Stimulated activated CD4-positive, alpha-beta T cell treated with anti-CD3 and anti-CD28 coated beads, Interleukin-4, amount 100 ng/mL, for 48 hours (primary cell): Measurements from ENCODE around the gene TSPOAP1.
A peak's percentile ranks its signal among the peaks of the same experiment; 100 is the strongest.

Experiments used
- DNase-seq, 2 donors: peaks; one replicate each; pipeline ENCODE4 v3.0.0-alpha.2; 2020; ENCODE audit warnings: low read depth in 2 of 2

Gene TSPOAP1

DNA sequence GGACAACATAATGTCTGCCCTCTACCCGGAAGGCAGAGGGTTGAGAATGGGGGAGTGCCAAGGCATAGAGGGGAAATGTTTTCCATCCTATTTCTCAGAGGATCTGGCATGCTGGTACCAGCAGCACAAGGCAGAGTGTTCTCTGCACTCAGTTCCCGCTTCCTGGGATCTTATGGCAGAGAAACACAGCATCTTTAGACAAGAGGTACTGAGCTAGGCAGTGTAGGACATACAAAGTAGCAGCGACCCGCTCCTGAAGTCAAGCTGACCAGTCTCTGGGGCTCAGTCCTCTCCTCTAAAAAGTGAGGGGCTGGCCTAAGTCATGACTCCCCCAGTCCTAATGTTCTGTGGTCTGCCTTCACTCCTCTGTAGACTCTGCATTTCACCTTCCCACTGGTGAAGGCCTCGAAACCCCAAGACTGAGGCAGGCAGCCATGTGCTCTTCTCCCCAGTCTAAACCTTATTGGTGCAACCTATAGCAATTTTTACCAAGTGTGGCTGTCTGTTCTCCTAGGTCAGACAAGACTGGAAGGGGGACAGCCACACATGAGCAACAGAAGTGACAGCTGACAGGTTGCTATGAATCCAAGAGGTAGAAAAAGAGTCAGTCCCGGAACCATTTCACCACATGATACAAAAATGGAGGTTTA is 11.3 kb upstream of the TSPOAP1 start:
- no peak for DNase-seq

- peak; percentile 76 to 84 for DNase-seq
Observed at GRCh38 chr17:58338841-58339754, 10.5 kb upstream of the TSPOAP1 start.

DNA sequence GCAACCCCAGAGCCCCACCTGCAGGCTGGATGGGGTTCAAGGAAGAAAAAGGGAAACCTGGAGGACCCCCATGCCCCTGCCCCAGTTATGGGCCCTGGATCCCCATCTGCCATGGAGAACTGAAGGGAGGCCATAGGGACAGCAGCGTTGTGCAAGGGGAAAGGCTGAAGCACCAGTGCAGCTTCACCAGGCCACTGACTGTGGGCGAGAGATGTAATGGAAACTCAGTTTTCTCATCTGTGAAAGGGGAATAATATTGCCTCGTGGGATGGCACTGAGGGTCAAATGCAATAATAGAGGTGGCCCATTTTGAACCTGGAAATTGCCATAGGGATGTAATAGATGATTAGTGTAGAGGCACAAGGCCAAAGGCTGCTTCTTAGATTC is 9.9 kb upstream of the TSPOAP1 start:
- DNase-seq, result peak in 1 of 2 donors; percentile 41

DNA sequence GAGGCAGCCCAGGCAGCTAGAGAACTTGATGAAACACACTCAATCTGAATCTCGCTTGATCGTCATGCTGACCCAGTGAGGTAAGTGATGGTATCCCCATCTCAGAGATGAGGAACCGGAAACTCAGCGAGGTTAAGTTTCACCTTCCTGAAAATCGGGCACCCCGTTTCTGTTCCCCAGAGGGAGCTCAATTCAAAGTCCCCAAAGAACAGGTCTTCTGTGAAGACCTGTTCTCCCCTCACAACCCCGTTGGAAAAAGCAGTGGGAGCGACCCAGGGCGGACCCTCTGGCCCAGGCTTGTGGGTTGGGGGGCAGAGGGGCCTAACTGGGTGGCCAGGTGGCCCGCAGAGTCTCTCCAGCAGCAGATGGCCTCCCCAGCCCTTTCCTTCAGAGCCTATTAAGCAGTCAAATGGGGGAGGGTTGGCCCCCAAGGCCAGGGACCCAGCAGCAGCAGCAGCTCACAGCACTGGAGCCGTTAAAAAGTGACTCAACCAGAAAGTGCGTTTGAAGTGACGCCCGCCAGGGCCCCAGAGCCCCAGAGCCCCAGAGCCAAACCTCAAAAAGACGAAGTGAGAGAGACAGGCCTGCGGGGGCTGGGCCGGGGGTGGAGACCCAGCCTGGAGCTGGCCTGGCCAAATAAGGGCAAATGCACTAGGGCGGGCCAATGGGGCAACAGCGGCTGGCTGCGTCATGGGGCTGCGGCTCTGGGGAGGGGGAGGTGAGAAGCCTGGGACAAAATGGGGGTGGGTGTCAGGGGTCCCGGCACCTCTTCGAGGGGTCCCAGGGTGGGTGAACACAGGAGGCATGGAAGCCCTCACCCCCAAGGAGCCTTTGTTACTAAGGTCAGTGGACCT is 9.2 kb upstream of the TSPOAP1 start:
- DNase-seq, result peak; percentile 90 to 95

DNA sequence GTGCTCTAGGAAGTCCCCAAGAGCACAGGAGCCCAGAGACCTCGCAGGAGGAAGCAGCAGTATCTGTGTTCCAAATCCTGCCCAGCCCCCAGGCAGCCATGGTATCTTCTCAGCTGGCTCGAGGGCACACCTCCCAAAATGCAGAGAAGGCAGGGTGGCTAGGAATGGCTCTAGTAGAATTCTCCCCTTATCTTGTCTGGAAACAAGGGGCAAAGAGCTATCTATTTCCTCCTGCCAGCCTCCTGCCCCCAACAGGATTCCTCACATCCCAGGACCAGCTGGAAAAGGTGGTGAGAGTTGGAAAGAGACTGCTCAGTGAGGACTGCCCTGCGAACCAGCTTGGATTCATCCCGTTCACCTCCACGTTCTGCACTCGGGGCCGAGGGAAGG is 8.6 kb upstream of the TSPOAP1 start:
- DNase-seq, result peak in 1 of 2 donors; percentile 42

DNA sequence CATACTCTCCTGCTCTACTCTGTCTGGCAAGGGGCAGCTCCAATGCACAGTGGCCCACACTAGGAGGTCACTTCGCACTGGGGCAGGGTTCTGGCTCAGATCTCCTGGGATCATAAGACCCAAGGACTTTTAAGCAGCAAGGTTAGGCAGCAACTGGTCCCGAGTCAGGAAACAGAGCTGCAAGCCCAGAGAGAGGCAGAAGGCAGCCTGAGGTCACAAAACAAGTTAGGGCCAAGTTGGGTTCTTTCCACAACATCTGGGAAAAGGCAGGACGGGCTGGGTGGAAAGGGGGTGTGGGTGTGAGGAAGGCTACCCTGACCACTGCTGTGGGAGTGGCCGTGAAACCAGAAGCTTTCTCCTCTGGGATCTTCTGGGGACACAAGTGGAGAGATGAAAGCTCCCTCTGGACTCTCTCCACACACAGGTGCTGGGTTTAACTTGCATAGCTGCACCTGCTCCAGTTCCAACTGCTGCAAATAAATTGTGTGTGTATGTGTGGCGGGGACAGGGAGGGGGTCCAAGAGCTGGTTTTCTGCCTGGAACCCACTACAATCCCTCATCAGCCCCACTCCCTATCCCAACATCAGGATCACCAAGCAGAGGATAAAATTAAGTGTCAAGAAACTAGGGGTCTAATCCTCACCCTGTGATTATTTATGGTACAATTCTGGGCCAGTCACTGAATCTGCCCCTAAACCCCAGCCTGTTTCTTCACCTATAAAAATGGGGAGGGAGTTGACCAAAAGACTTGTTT is 8.0 kb upstream of the TSPOAP1 start:
- no peak for DNase-seq

- DNase-seq, result peak in 1 of 2 donors; percentile 68
Observed at GRCh38 chr17:58335779-58336455, 7.3 kb upstream of the TSPOAP1 start.

DNA sequence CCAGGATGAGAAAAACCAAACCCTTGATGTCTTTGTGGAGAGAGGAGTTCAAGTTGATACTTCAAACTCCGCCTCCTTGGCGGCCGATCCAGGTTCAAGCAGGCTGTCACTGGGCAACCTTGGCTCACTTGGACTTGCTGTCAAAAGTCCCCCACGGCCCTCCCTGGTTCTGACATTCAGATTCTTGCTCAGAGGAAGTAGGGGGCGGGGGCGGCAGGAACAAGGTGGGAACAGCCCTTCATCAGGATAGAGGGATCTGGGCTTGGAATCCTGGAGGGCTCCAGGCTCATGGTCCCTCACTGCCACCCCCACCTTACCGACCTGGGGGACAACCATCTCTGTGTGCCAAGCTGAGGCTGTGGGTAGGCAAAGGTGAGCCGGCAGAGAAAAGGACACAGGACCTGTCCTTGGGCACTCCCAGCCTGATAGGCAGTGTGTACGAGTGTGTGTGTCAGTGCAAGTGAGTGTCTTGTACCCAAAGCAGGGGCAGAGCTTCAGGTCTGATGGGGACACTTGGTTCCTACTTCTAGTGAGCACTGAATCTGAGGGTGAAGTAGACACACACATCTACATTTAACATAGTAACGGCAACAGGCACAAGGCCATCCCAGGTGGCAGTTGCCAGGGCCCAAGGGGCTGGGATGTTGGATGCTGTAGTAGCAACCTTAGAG is 6.6 kb upstream of the TSPOAP1 start:
- peak in 1 of 2 donors; percentile 60 for DNase-seq

GRCh38 chr17:58334661-58335060 is 6.1 kb upstream of the TSPOAP1 start:
- no peak for DNase-seq

GRCh38 chr17:58334256-58334655 is 5.7 kb upstream of the TSPOAP1 start:
- DNase-seq, result no peak

DNA sequence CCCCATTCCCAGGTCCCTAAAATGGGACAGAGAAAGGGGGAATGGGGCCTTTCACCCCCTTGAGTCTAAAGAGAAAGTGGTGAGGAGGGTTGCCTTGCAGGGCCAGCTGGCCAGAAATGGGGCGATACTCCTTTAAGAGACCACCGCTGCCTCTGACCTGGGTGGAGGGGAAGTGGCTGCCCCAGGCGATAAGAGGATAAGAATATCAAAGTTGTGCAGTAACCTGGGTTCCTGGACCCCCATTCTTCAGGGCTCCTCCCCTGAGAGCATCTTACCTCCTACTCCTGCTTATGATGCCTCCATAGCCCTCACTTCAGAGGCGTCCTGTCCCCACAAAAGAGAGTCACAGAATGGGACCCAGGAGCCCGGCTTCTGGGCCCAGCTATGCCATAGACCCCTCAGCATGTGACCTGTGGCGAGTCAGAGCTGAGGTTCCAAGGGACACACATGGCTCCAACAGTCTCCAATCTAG is 5.2 kb upstream of the TSPOAP1 start:
- no peak for DNase-seq

DNA sequence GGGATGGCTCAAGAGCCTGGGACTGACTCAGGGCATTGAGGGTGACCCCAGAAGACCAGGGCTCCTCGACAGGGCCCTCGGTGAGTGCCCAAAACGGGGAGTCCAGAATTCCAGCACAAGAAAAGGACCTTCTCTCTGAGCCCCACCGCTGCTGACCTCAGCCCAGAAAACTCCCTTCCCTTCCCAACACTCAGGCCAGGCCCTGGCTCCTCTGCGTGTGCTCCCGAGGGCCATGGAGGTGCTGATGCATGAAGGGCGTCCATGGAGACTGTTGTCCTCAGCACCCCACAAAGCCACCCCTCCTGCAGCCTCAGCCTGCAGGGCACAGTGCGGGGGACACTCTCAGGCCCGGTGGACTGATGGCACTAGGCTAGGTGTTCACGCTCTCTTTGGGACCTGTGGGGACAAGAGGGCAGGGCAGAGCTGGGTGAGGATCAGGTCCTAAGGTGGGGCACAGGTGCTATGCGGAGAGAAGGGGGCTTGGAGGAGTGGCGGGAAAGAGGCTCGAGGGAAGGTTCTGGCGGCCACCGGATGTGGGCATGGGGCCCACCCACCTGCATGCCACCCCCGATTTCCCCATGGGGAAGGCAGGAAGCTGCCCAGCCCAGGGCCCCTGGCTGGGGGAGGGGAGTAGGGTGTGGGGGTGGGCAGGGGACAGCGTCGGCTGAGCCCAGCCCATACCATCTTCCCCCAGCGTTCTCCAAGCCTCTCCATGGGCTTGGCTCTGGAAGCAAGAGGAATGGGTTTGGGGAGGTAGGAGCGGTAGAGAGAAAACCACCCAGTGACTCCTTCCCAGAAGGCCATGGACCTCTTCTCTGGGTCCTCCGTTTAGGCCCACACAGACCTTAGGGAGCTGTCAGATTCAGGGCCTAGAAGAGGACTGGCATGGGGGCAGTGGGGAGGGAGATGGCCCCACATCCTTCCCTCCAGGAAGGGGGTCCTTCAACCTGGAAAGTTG is 4.5 kb upstream of the TSPOAP1 start:
- peak; percentile 67 to 74 for DNase-seq

DNA sequence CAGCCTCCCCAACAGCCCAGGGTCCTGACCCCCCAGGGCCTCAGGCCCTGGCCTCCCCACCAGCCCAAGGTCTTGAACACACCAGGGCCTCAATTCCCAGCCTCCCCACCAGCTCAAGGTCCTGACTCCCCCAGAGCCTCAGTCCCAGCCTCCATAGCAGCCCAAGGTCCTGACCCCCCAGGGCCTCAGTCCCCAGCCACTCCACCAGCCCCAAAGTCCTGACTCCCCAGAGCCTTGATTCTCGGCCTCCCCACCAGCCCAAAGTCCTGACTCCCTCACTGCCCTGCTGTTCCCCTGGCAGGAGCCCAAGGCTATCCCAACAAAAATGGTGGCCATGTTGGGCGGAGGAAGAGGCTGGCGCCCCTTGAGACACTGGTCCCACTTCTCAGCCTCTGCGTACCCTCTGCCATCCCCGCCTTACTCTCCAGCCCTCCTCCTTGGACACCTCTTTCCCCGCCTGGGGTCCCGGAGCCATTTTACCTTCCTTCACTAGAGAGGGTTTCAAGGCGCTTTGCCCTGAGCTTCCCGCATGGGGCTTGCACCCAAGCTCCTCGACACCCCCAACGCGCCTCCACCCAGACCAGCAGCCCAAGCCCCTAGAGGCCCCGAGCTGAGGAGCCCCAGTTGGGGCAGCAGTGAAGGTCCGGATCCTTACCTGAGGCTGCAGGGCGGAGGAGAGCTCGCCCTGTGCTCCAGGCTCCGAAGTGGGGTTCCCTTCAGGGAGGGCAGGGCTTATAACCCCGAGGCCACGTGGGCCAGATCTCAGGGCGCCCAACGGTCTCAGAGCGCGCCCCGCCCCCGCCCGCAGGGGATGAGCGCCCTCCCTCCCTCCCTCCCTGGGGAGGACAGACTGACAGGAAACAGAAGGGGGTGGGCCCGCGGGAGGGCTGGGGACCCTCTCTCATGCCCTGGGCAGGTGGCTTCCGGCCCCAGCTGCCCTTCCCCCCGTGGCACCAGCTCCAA is 3.5 kb upstream of the TSPOAP1 start:
- DNase-seq, result peak; percentile 90 to 94

- DNase-seq, result peak in 1 of 2 donors; percentile 72
Observed at GRCh38 chr17:58330997-58331814, 2.6 kb upstream of the TSPOAP1 start.

DNA sequence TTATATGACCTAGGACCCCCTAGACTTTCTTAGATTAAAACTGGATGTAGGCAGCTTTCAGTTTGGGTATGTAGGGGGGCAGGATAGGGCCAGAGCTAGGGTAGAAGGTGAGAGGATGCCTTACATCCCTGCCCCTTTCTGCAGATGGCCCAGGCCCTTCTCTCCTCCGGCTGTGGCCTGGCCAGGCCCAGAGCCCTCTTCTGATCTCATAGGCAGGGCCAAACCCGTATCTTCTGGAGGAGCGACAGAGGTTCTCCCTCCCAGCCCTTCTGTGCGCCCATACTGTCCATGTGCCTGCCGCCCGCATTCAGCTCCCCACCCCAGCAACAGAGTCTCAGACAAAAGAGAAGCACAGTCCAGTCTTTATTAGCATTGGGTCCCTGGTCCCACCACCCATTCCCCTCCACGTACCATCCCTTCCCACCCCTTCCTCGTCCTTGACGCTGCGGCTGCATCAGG is 2.0 kb upstream of the TSPOAP1 start:
- peak in 1 of 2 donors; percentile 45 for DNase-seq

DNA sequence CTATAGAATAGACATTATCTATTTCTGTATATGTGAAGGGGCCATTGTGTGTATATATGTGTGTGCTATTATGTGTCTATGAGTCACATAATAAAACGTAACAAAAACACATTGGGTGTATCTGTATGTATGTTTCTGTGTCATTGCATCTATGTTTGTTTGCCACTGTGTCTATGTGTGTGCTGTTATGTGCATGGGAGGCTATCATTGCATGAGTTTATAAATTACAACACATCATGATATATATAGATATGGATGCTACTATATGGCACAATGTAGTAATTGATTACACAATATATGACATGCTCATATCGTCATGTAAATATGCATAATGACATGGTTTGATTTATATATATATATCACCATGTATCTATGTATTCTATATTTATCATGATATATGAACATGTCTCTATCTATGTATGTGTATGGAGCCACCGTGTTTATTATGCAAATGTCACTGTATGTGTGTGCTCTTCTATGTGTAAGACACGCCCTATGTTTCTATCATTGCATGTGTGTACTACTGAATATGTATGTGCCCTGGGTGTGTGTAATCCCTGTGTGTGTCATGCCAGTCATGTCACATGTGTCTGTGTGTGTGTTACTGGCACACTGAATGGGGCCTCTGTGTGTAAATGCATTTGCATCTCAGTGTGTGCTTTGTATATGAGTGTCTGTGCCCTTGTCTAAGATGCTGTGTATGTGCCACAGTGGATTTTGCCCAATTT is 1.4 kb upstream of the TSPOAP1 start:
- DNase-seq, result peak in 1 of 2 donors; percentile 56
